ENCODE results near the gene KRT82.

GRCh38 chr12:52352951-52353350, 53.2 kb downstream of the KRT82 start:
- TF ChIP-seq POLR2A (IDR thresholded peaks at IDR 0.05) (no peak), CTCF (IDR thresholded peaks at IDR 0.05) (no peak)
